NCI-H510A (cell line): Measurements from ENCODE around the gene NUDT4B.
"Not testable (repeated sequence)": the region's sequence is repeated elsewhere in the genome, so short reads cannot be mapped to it uniquely, and the experiment has no call there.

Source experiments
- DNase-seq: peaks from one replicate; lab custom pipeline; 2025; lab: John Stamatoyannopoulos, UW

NUDT4B gene

GRCh38 chr1:148748563-148749334 lies at the start of gene NUDT4B:
Gene NUDT4B, plus strand, starts transcription at chr1:148748774. Its CDS starts 179 bp downstream, at chr1:148748953.
- DNase-seq, result not testable (repeated sequence)

GRCh38 chr1:148699357-148699756 lies 49.2 kb upstream of the NUDT4B start:
- not testable (repeated sequence) for DNase-seq

- DNase-seq, result not testable (repeated sequence)
Observed at GRCh38 chr1:148702242-148702641, 46.3 kb upstream of the NUDT4B start.

- not testable (repeated sequence) for DNase-seq
Observed at GRCh38 chr1:148703973-148704591, 44.5 kb upstream of the NUDT4B start.

- DNase-seq, result not testable (repeated sequence)
Observed at GRCh38 chr1:148705316-148705948, 43.1 kb upstream of the NUDT4B start.

- not testable (repeated sequence) for DNase-seq
Observed at GRCh38 chr1:148708779-148709333, 39.7 kb upstream of the NUDT4B start.

- DNase-seq, result not testable (repeated sequence)
Observed at GRCh38 chr1:148710772-148711523, 37.6 kb upstream of the NUDT4B start.

GRCh38 chr1:148712353-148712752 lies 36.2 kb upstream of the NUDT4B start:
- not testable (repeated sequence) for DNase-seq

GRCh38 chr1:148715518-148715917 lies 33.1 kb upstream of the NUDT4B start:
- not testable (repeated sequence) for DNase-seq

- DNase-seq, result not testable (repeated sequence)
Observed at GRCh38 chr1:148716966-148717520, 31.5 kb upstream of the NUDT4B start.

GRCh38 chr1:148720918-148721317 lies 27.7 kb upstream of the NUDT4B start:
- not testable (repeated sequence) for DNase-seq

GRCh38 chr1:148722758-148723157 lies 25.8 kb upstream of the NUDT4B start:
- not testable (repeated sequence) for DNase-seq

- not testable (repeated sequence) for DNase-seq
Observed at GRCh38 chr1:148723515-148723914, 25.1 kb upstream of the NUDT4B start.

- DNase-seq, result not testable (repeated sequence)
Observed at GRCh38 chr1:148724872-148725271, 23.7 kb upstream of the NUDT4B start.

GRCh38 chr1:148727862-148728261 lies 20.7 kb upstream of the NUDT4B start:
- DNase-seq, result not testable (repeated sequence)

- not testable (repeated sequence) for DNase-seq
Observed at GRCh38 chr1:148729128-148729527, 19.4 kb upstream of the NUDT4B start.

GRCh38 chr1:148729541-148729940 lies 19.0 kb upstream of the NUDT4B start:
- not testable (repeated sequence) for DNase-seq

- not testable (repeated sequence) for DNase-seq
Observed at GRCh38 chr1:148732277-148732676, 16.3 kb upstream of the NUDT4B start.

GRCh38 chr1:148733585-148734310 lies 14.8 kb upstream of the NUDT4B start:
- DNase-seq, result not testable (repeated sequence)

GRCh38 chr1:148734311-148734662 lies 14.3 kb upstream of the NUDT4B start:
- not testable (repeated sequence) for DNase-seq

GRCh38 chr1:148735538-148735937 lies 13.0 kb upstream of the NUDT4B start:
- not testable (repeated sequence) for DNase-seq
